GM12801 (cell line): ENCODE results near the gene STEAP1B.

Experiments used
- CTCF ChIP-seq: IDR thresholded peaks from one replicate; pipeline ENCODE4 v1.5.1; 2011; ENCODE audit warnings: control low read depth; ENCODE audit not compliant: insufficient read length; ENCODE audit errors: extremely low read depth

STEAP1B gene

GRCh38 chr7:22474645-22475044 lies 25.3 kb downstream of the STEAP1B start:
- TF ChIP-seq CTCF, result no peak

- no peak for TF ChIP-seq CTCF
These were observed 29.0 kb downstream of the STEAP1B start for GRCh38 chr7:22470981-22471380.

GRCh38 chr7:22469371-22470143 lies 30.4 kb downstream of the STEAP1B start:
- TF ChIP-seq CTCF, result no peak

- TF ChIP-seq CTCF, result no peak
These were observed 31.4 kb downstream of the STEAP1B start for GRCh38 chr7:22468609-22469008.

GRCh38 chr7:22464299-22464698 lies 35.7 kb downstream of the STEAP1B start:
- TF ChIP-seq CTCF, result no peak

- no peak for TF ChIP-seq CTCF
These were observed 39.5 kb downstream of the STEAP1B start for GRCh38 chr7:22460363-22460988.

GRCh38 chr7:22457471-22457870 lies 42.5 kb downstream of the STEAP1B start:
- no peak for TF ChIP-seq CTCF
